Stimulated activated CD8-positive, alpha-beta memory T cell treated with anti-CD3 and anti-CD28 coated beads, Interleukin-15, amount 100 ng/mL, for 24 hours (primary cell): Measurements from ENCODE around the gene SCAP.
"Not testable (repeated sequence)": the region's sequence is repeated elsewhere in the genome, so short reads cannot be mapped to it uniquely, and the experiment has no call there.

ENCODE experiments used
- DNase-seq: peaks from one replicate; pipeline ENCODE4 v3.0.0-alpha.2; 2020; ENCODE audit warnings: low read depth

The SCAP gene

DNA sequence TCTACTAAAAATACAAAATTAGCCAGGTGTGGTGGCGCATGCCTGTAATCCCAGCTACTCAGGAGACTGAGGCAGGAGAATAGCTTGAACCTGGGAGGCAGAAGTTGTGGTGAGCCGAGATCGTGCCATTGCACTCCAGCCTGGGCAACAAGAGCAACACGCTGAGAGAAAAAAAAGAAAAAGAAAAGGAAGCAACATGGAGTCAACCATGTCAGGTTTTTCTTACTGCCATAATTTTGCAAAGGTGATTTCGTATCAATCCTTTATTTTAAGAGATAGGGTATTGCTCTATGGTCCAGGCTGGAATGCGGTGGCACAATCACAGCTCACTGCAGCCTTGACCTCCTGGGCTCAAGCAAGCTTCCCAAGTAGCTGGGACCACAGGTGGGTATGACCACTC lies 4.5 kb upstream of the SCAP start:
- DNase-seq = not testable (repeated sequence)

DNA sequence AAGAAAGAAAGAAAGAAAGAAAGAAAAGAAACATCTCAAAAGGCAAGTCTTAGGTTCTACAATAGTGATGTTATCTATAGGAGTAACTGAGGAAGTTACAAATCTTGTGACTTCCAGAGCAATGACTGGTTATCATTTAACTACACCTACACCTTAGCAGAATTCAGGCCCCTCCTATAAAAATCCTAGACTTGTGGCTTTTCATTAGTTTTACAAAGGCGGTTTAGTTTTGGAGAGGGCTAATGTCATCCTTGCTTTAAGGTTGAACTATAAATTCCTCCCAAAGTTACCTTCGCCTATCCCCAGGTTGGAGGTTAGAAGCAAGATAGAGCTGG lies 4.1 kb upstream of the SCAP start:
- DNase-seq = no peak

DNA sequence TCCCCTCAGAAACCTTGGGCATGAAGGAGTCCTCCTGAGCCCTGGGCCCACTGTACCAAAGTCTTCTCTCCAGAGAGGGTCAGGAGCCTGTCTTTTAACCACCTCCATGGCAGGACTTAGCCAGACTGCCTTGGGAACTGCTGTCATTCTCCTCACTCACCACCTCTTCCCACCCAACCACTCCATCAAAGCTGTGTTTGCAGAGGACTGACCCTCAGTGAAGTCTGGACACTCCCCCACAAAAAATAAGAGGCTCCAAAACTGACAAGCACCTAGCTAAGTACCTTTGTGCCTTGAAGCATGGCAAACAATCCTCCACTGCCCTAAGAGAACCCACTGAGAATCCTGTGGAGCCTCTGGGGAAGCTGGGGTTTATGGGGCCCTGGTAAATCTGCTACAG lies 2.3 kb upstream of the SCAP start:
- DNase-seq = no peak

DNA sequence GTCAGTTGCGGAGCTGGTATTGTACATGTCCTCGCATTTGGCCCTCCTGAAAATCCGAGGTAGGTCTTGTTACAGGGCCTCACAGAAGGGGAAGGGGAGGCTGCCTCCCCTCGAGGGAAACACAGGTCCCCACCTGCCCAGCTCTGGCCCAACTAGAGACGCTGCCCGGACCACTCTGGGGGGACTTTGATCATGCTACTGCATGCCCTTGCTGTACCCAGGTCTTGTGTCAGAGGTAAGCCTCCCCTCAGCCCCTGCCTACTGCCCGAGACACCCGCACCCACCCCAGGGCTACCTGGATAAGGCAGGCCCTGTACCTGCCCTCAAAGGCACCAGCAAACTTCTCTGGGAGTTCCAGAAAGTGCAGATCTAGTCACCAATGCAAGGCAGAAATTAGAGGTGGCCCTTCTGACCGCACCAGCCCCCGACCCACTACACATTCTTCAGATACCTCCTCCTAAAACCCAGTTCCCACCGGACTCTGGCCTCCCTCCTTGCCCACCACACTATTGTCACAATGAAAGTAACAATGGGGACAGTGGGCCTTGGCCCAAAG lies 981 bp upstream of the SCAP start:
- no peak for DNase-seq

DNA sequence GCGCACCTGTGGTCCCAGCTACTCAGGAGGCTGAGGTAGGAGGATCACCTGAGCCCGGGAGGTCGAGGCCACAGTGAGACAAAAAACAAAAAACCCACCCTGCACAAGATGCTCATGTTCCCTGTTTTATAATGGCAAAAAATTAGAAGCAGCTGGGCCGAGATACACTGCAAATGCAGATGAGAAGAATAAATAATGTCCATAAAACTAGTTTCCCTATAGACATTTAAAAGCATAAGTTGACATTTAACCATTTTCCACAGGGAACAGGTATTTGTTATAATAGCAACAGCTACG lies 537 bp upstream of the SCAP start:
- DNase-seq = no peak

DNA sequence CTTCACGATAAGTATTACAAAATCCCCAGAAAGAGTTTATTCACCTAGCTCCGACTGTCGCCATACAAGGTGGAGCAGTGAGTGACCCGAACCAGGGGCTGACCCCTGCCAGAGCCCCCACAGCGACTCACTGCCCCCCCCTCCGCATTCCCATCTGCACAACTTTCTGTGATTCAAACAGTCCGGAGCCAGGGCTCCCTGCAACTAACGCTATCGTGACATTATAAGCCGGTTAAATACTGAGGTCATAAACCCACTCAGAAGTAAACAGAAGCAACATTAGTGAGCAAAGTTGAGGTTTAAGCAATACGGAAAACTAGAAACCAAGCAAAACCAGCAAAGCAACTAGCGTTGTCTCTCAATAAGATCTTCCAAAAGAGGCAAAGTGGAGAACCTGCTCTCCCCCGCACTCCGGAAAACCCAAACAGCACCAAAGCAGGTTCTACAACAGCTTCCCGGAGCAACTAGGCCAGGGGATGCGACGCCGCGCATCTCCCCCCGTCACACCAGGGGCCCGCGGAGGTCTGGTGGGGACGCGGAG lies 642 bp downstream of the SCAP start:
- DNase-seq = no peak

DNA sequence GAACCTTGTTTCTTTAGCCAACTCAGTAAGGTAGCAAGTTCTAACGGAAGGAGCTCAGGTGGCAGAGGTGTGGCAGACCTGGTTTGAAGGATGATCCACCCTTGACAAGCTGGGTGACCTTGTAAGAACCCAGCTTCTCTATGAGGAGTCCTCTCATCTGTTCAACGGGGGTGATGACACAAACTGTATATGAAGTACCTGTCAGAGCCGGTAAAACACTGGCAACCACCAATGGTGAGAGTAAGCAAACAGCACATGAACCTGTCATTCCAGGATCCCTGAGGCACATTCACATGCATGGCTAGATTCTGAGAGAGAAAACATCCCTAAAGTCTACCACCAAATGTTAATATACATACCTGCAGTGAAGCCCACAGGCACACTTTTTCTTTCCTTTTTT lies 2.4 kb downstream of the SCAP start:
- DNase-seq = no peak

DNA sequence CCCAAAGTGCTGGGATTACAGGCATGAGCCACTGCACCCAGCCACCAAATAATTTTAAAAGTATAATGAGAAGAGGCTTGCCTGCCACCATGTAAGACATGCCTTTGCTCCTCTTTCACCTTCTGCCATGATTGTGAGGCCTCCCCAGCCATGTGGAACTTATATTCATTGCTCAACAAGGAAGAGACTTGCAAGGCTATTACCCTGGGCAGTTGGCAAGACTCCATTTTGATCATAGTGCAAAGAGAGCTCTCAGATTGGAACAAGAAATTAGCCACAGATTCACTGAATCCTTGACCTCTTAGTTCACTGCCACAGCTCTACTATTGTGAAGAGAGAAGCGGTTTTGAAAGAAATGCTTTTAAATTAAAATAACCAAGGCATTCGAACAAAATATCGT lies 6.1 kb downstream of the SCAP start:
- DNase-seq = no peak

DNA sequence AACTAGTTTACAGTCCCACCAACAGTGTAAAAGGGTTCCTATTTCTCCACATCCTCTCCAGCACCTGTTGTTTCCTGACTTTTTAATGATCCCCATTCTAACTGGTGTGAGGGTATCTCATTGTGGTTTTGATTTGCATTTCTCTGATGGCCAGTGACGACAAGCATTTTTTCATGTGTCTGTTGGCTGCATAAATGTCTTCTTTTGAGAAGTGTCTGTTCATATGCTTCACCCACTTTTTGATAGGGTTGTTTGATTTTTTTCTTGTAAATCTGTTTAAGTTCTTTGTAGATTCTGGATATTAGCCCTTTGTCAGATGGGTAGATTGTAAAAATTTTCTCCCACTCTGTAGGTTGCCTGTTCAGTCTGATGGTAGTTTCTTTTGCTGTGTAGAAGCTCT lies 7.4 kb downstream of the SCAP start:
- not testable (repeated sequence) for DNase-seq

DNA sequence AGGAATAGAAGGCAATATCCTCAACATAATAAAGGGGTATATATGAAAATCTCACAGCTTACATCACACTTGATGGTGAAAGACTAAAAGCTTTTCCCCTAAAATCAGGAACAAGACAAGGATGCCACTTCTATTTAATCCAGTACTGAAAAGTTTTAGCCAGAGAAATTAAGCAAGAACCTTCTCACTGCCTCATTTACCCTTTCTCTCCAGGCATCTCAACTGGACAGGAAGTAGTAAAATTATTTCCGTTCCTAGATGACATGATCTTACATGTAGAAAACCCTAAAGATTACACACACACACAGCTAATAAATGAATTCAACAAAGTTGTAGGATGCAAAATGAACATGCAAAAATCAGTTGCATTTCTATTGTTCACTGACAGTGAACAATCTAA lies 11.2 kb downstream of the SCAP start:
- DNase-seq = no peak

DNA sequence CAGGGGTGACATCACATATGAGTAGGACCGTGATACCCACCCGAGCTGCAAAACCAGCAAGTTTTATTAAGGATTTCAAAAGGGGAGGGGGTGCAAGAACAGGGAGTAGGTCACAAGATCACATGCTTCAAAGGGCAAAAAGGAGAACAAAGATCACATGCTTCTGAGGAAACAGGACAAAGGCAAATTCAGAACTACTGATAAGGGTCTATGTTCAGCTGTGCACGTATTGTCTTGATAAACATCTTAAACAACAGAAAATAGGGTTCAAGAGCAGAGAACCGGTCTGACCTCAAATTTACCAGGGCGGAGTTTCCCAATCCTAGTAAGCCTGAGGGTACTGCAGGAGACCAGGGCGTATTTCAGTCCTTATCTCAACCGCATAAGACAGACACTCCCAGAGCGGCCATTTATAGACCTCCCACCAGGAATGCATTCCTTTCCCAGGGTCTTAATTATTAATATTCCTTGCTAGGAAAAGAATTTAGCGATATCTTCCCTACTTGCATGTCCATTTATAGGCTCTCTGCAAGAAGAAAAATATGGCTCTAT lies 16.1 kb downstream of the SCAP start:
- not testable (repeated sequence) for DNase-seq

DNA sequence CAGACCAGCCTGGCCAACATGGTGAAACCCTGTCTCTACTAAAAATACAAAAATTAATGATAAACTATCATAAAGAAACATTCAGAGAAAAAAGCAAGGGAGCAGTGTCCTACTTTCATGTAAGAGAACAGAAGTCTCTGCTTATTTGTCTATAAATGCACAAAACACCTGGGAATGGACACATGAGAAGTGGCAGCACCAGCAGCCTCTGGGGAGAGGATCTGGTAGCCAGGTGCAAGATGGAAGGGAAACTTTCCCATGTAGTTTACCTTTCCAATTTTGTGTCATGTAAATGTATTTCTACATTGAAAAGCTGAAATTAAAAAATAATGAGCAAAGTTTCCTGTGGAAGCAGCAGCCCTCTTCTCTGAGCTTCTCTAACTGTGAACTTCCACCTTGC lies 18.8 kb downstream of the SCAP start:
- DNase-seq = no peak

DNA sequence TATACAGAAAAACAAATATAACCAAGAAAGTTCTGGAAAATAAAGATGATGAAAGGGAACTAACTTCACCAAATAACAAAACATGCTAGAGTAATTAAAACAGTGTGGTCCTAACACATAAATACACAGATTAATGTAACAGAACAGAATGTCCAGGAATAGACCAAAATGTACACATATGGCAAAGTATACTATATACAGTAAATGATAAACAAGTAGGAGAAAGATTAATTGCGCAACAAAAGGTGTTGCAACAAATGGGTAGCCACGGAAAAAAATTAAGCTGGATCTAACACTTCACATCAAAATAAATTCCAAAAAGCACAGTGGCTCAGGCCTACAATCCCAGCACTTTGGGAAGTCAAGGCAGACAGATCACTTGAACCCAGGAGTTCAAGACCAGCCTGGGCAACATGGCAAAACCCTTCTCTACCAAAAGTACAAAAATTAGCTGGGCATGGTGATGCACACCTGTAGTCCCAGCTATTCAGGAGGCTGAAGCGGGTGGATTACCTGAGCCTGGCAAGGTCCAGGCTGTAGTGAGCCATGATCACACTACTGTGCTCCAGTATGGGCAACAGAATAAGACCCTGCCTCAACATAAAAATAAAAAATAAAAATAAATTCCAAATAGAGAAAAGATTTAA lies 19.8 kb downstream of the SCAP start:
- no peak for DNase-seq

DNA sequence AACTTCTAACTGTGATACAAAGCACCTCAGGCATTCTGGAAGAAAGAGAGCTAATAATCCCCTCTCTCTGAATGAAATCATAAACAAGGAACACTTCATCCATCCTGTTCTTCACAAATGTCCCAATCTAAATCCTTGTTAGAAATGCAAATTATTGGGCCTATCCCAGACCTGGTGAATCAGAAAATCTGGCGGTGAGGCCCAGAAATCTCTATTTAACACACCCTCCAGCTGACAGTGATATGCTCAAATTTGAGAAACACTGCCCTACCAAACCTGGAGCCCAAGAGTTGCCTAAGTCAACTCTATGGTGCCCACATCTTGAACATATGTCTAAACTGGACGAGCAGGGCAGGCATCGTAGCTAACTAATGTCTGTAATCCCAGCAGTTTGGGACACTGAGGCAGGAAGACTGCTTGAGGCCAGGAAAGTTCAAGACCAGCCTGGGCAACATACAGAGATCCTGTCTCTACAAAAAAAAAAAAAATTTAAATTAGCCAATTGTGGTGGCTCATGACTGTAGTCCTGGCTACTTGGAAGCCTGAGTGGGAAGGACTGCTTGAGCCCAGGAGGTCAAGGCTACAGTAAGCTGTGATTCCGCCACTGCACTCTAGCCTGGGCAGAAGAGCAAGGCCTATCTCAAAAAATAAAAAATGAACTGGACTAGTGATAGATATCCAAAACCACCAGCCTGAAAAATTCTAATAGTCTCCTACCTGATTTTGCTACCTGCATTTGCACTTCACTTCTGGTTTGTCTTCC lies 23.1 kb downstream of the SCAP start:
- DNase-seq = no peak

DNA sequence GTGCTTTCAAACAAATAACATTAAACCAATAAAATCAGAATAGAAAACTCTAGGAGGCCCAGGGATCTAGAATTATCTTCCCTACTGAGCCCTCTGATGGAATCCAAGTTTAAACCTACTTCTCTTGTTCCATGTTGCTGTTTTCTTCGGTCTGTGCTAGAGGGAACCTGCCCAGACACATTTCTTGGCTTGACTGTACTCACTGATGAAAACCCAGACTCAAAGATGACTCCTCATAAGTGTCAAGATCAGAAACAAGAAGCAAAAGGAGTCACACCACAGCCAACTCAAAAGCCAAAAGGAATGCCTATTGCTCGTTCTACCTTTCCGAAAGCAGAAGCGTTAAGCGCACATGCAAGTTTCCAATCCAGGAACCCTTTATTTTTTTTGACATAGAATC lies 31.6 kb downstream of the SCAP start:
- DNase-seq = no peak

DNA sequence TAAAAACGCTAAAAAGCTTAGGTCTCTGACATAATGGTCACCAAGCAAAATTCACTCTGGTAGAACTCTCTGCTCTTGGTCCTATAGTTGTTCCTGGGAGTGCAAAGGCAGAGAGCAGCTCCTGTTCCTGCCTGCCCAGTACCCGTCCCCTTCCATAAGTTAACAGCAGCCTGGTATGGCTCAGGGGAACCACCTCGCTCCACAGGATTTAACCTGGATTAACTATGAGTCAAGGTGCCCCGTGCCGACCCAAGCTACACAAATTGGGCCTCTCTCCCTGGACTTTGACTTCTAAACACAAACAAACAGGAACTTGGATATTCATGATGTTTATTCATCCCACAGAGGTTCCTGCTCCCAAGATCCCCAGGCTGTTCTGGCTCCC lies 32.1 kb downstream of the SCAP start:
- no peak for DNase-seq

DNA sequence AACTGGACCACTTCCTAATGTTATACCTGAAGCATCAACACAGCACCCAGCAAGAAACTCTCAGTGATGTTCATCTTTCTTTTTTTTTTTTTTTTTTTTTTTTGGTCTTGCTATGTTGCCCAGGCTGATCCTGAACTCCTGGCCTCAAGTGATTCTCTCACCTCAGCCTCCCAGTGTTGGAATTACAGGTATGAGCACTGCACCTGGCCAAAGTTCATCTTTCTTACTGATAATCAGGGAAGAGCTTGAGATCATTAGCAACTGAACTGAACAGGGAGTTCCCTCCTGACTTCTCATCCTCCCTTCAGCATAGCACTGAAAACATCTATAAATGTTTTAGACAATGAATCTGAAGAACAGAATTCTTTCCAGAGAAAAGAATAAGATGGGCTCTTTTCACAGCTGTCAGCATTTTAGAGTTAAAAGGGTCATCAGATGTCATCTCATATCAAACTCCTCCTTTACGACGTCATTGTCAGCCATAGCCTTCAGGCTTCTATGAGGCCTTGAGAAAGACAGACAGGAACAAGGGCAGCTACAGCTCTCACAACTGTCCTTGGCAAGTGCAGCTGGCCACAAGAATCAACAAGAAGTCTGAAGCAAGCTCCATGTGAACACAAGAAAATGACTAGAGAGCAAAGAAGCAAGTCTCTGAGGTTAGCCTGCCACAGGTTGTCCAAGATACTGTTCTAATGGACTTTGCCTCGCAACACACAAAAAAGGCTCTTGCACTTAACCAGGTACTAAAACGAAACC lies 33.8 kb downstream of the SCAP start:
- DNase-seq = no peak

DNA sequence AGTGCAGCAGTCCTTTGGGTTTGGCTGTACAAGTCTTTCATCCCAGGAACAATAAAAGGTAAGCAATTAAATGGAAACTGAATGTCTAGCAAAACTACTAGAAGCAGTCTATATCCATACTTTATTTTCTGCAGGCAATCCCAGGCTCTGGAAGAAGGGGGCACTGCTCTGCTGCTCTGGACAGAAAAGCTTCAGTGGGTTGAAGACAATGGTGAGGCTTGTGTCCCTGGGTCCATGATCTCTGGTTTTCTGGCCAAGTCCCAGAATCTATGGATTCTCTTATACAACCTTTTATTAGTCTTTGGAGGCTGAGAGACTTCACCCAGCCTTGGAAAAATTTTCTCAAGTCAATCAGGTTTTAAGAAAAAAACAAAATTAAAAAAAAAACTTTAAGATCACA lies 35.6 kb downstream of the SCAP start:
- DNase-seq = no peak

DNA sequence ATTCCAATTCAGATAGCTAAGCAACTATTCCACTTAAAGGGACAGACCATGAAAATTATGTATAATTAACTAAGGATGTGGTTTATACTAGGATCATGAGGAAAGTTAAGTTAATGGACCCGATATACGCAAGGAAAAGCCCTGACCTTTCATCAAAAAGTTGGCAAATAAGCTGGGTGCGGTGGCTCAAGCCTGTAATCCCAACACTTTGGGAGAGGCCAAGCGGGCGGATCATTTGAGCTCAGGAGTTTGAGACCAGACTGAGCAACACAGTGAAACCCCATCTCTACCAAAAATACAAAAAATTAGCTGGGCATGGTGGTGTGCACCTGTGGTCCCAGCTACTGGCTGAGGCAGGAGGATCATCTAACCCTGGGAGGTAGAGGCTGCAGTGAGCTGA lies 39.6 kb downstream of the SCAP start:
- DNase-seq = no peak

DNA sequence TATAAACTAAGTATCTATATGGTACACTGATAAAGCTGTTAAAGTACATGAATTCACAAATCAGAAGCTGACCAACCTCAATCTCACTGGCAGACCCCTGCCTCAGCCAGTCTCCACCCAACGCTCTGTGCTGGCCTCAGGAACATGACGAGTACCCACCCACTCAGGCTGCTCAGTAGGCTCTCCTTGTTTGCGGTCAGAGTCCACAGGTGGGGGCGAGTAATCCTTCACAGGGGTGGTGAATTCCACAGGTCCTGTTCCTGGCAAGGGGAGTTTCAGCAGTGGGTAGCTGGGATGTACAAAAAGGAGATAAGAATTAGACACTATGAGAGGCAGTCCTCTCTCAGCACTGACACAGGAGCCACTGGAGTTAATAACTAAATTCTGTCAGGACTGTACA lies 40.9 kb downstream of the SCAP start:
- no peak for DNase-seq

DNA sequence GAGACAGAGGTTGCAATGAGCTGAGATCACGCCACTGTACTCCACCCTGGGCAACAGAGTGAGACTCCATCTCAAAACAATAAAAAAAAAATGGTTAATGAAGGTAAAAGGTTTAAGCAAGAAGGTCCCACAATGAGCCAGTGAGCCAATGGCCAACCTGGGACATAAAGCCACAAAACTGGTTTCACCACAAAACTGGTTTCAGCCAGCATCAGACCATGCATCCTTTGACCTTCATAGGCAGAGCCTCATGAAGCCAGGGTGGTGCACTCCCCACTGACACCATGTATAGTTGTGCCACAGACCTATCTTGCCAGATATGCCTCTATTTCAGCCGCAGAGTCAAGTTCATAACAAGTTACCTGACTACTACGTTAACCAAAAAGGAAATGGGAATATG lies 41.9 kb downstream of the SCAP start:
- DNase-seq = no peak

DNA sequence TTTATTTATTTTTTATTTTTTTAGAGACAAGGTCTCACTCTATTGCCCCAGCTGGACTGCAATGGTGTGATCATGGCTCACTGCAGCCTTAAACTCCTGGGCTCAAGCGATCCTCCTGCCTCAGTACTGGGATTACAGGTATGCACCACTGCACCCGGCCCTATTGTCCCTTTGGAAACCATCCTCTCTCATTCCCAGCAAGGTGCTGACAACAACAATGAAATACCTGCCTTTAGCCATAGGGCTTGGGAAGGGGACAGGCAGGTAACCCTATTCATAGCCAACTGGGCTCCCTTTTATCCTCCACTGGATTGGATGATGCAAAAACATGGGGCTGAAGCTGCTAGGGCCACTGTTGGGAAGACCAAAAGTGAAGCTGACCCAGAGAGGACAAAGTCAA lies 43.1 kb downstream of the SCAP start:
- DNase-seq = no peak

DNA sequence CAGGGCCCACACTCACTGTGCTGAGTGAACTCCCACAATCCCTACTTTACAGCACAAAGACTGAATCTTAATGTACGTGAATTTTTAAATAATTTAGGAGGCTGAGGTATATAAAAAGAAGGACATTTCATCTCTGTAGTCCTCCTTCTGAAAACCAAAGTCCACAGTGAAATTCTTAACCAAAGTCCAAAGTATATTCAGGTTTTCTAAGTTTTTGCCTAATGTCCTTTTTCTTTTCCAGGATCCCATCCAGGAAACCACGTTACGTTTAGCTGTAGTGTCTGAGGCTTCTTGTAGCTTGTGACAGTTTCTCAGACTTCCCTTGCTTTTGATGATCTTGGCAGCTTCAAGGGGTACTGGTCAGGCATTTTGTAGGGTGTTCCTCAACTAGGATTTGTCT lies 44.5 kb downstream of the SCAP start:
- DNase-seq = no peak
